HCT116 (cell line): ENCODE measurements around the gene ANKRD44. TPM values are rescaled to one million over a fixed set of nuclear protein-coding genes. Genes with fewer than 3 reads are reported as not detected.

Experiments used
- ATAC-seq: fragments of 200-7000 bp; cut with Tn5 transposase; 2 replicates; pipeline ENCODE4 v1.9.1; 2020; ENCODE audit warnings: mild to moderate bottlenecking, moderate library complexity
- BruUV-seq: library from RNA; stranded (reverse); fragments of 400-500 nt; replicated peaks from 2 replicates; lab custom pipeline; 2021; lab: Mats Ljungman, UMichigan
- CTCF ChIA-PET: fragments of 300-600 bp; sonication (Branson Sonifier 250); formaldehyde crosslinking; loops from one replicate; lab custom pipeline; 2021; ENCODE audit warnings: antibody characterized with exemption; lab: Charles Lee
- POLR2A ChIA-PET: fragments of 300-600, 350-600 bp; sonication (Branson Sonifier 250); formaldehyde crosslinking; loops from one replicate; lab custom pipeline; 2021; ENCODE audit warnings: antibody characterized with exemption; lab: Charles Lee
- RAD21 ChIA-PET, 2 experiments: fragments of 300-600 bp; sonication (Branson Sonifier 250); formaldehyde crosslinking; loops; one replicate each; lab custom pipeline; 2023; ENCODE audit warnings: low total read pairs in 2 of 2; ENCODE audit not compliant: uncharacterized antibody in 2 of 2, unreplicated experiment in 2 of 2, low non-redundant PET in 1 of 2; lab: Charles Lee
- DNase-seq: peaks from one replicate; pipeline ENCODE4 v3.0.0-alpha.2; 2010; ENCODE audit warnings: low read depth, low spot score
- H2AFZ ChIP-seq: fragments of 200-600 bp; shearing (Covaris generic), sonication (generic); 2 replicates; pipeline ENCODE4 v1.6.1; 2017; ENCODE audit warnings: low read depth, mixed run types, mixed read lengths, antibody characterized with exemption, low read length; ENCODE audit not compliant: poor library complexity, severe bottlenecking
- H3K27ac ChIP-seq: 2 replicates; pipeline ENCODE4 v1.5.1; 2012; ENCODE audit warnings: low read depth, low read length
- H3K27me3 ChIP-seq: fragments of 200-600 bp; sonication (generic); 2 replicates; pipeline ENCODE4 v1.6.1; 2016; ENCODE audit warnings: mixed run types, low read length, mixed read lengths; ENCODE audit not compliant: insufficient read depth
- H3K36me3 ChIP-seq, 2 experiments: fragments of 200-500 bp in 1 of 2; fragments of 200-600 bp in 1 of 2; sonication (Bioruptor generic) in 1 of 2; sonication (generic) in 1 of 2; 2 replicates each; pipeline versions ENCODE4 v1.5.1 to v1.6.1; 2014 to 2016; ENCODE audit warnings: low read length in 2 of 2, inconsistent platforms in 1 of 2, mixed read lengths in 1 of 2, mixed run types in 1 of 2; ENCODE audit not compliant: insufficient read depth in 2 of 2, control insufficient read depth in 1 of 2
- H3K4me1 ChIP-seq, 2 experiments: fragments of 200-600 bp in 1 of 2; sonication (generic) in 1 of 2; 2 replicates each; pipeline versions ENCODE4 v1.5.1 to v1.6.1; 2012 to 2017; ENCODE audit warnings: low read length in 2 of 2, inconsistent platforms in 1 of 2, mild to moderate bottlenecking in 1 of 2, mixed read lengths in 1 of 2, mixed run types in 1 of 2, moderate library complexity in 1 of 2; ENCODE audit not compliant: insufficient read depth in 2 of 2, control insufficient read depth in 1 of 2
- H3K4me2 ChIP-seq: fragments of 200-600 bp; sonication (generic); 2 replicates; pipeline ENCODE4 v1.6.1; 2017; ENCODE audit warnings: mixed run types, low read length, mixed read lengths
- H3K4me3 ChIP-seq, 2 experiments: fragments of 200-600 bp in 1 of 2; sonication (generic) in 1 of 2; replicated peaks in 1 of 2; 2 replicates each; pipeline ENCODE4 v1.5.1; 2011 to 2016; ENCODE audit warnings: low read length in 2 of 2, control low read depth in 1 of 2, low read depth in 1 of 2, mild to moderate bottlenecking in 1 of 2, mixed read lengths in 1 of 2, mixed run types in 1 of 2
- H3K79me2 ChIP-seq: fragments of 200-600 bp; sonication (generic); 2 replicates; pipeline ENCODE4 v1.6.1; 2017; ENCODE audit warnings: mild to moderate bottlenecking, mixed run types, low read length, moderate library complexity, mixed read lengths; ENCODE audit not compliant: insufficient read depth
- H3K9ac ChIP-seq: fragments of 200-600 bp; sonication (generic); 2 replicates; pipeline ENCODE4 v1.6.1; 2016; ENCODE audit warnings: low read length, mixed read lengths
- H3K9me2 ChIP-seq: fragments of 200-600 bp; sonication (generic), shearing (Covaris generic); 2 replicates; pipeline ENCODE4 v1.6.1; 2017; ENCODE audit warnings: mixed run types, mild to moderate bottlenecking, moderate library complexity; ENCODE audit not compliant: insufficient read depth
- H3K9me3 ChIP-seq, 2 experiments: fragments of 200-500 bp in 1 of 2; fragments of 200-600 bp in 1 of 2; sonication (Bioruptor generic) in 1 of 2; sonication (generic) in 1 of 2; 2 replicates each; pipeline ENCODE4 v1.6.1; 2014 to 2017; ENCODE audit warnings: low read length in 2 of 2, mixed read lengths in 2 of 2, inconsistent platforms in 1 of 2, low read depth in 1 of 2, mild to moderate bottlenecking in 1 of 2, mixed run types in 1 of 2, moderate library complexity in 1 of 2; ENCODE audit not compliant: control insufficient read depth in 1 of 2, insufficient read depth in 1 of 2
- H4K20me1 ChIP-seq: fragments of 200-600 bp; sonication (generic), shearing (Covaris generic); 2 replicates; pipeline ENCODE4 v1.6.1; 2017; ENCODE audit warnings: mixed run types, mild to moderate bottlenecking, moderate library complexity; ENCODE audit not compliant: insufficient read depth
- ATF3 ChIP-seq: IDR thresholded peaks from 2 replicates; pipeline ENCODE4 v1.6.1; 2012
- CEBPB ChIP-seq: IDR thresholded peaks from 2 replicates; pipeline ENCODE4 v1.6.1; 2012; ENCODE audit warnings: low read depth
- ELF1 ChIP-seq: IDR thresholded peaks from 2 replicates; pipeline ENCODE4 v1.6.1; 2012; ENCODE audit warnings: low read depth, borderline replicate concordance
- EZH2 ChIP-seq: fragments of 200-600 bp; sonication (generic); IDR thresholded peaks from 2 replicates; pipeline ENCODE4 v1.6.1; 2017; ENCODE audit warnings: antibody characterized with exemption, mixed run types
- FOSL1 ChIP-seq: IDR thresholded peaks from 2 replicates; pipeline ENCODE4 v1.6.1; 2012; ENCODE audit warnings: low read depth
- POLR2AphosphoS5 ChIP-seq: IDR thresholded peaks from 2 replicates; pipeline ENCODE4 v1.6.1; 2011; ENCODE audit warnings: mild to moderate bottlenecking, low read depth, low read length, moderate library complexity
- REST ChIP-seq: IDR thresholded peaks from 2 replicates; pipeline ENCODE4 v1.6.1; 2012; ENCODE audit warnings: low read depth
- SIN3A ChIP-seq: IDR thresholded peaks from 2 replicates; pipeline ENCODE4 v1.6.1; 2012; ENCODE audit warnings: low read depth
- SP1 ChIP-seq: IDR thresholded peaks from 2 replicates; pipeline ENCODE4 v1.6.1; 2012; ENCODE audit warnings: low read depth
- SRF ChIP-seq: IDR thresholded peaks from 2 replicates; pipeline ENCODE4 v1.6.1; 2012; ENCODE audit warnings: low read depth
- YY1 ChIP-seq: IDR thresholded peaks from 2 replicates; pipeline ENCODE4 v1.6.1; 2011; ENCODE audit warnings: low read length, low read depth, moderate library complexity, mild to moderate bottlenecking; ENCODE audit not compliant: insufficient replicate concordance; ENCODE audit errors: extremely low read depth
- ZFX ChIP-seq: fragments of 450-650 bp; IDR thresholded peaks from 2 replicates; pipeline ENCODE4 v1.6.1; 2017
- ZNF274 ChIP-seq: fragments of 200-500 bp; sonication (Bioruptor generic); IDR thresholded peaks from 2 replicates; pipeline ENCODE4 v1.6.1; 2014; ENCODE audit warnings: mild to moderate bottlenecking, low read depth, low read length, inconsistent platforms
- intact Hi-C: fragments of 100-400 bp; cut with micrococcal nuclease; formaldehyde crosslinking; loops from 2 replicates; pipeline ENCODE4 v1.10.0; 2022
- total RNA-seq: library from RNA; stranded (reverse); gene quantifications from one replicate; pipeline ENCODE4 v1.2.1, GENCODE V29; 2021; ENCODE audit not compliant: unreplicated experiment

ANKRD44 gene
- total RNA-seq, 1 experiment from 2014 or later = 2.7 TPM

GRCh38 chr2:197189426-197190099, 121.0 kb downstream of the ANKRD44 start:
- BruUV-seq = no TSS peak
- intact Hi-C loops = loop anchor here (5.0 kb wide), 1 partner anchor 588 kb away; no protein-coding TSS in a partner anchor
- ChIA-PET RAD21 (no interaction called here), CTCF (interaction anchor here (0.9 to 2.5 kb wide), 2 partner anchors 14 to 76 kb away, joined by 3 to 8 read pairs; no protein-coding TSS in a partner anchor), POLR2A (no interaction called here)
- Histone ChIP-seq H3K9ac (no peak overlapping the region), H3K9me3 (no peaks in the 10 kb centered on the region), H3K27me3 (no peaks in the 10 kb centered on the region), H4K20me1 (no peaks in the 10 kb centered on the region), H3K27ac (no peak overlapping the region), H3K4me1 (no peaks in the 10 kb centered on the region), H3K79me2 (no peaks in the 10 kb centered on the region), H3K9me2 (no peaks in the 10 kb centered on the region), H3K4me3 (no peak overlapping the region), H3K36me3 (no peaks in the 10 kb centered on the region), H3K4me2 (no peak overlapping the region), H2AFZ (no peak overlapping the region)
- DNase-seq (no peak), ATAC-seq (no peak)
- TF ChIP-seq ZNF274 = no peak
- no peak for TF ChIP-seq ATF3
- TF ChIP-seq CEBPB = no peak
- no peak for TF ChIP-seq POLR2AphosphoS5

- H4K20me1 ChIP-seq = no peaks in the 10 kb centered on the region
- CTCF ChIA-PET = no interaction called here
- no peaks in the 10 kb centered on the region for H3K36me3 ChIP-seq
- H3K4me3 ChIP-seq = no peak overlapping the region
- H3K9me3 ChIP-seq = no peaks in the 10 kb centered on the region
- no peaks in the 10 kb centered on the region for H3K27me3 ChIP-seq
- no peak for TF ChIP-seq ZFX
- TF ChIP-seq ELF1 = no peak
- no peak for TF ChIP-seq CEBPB
- no peak for TF ChIP-seq ATF3
- no peak for TF ChIP-seq YY1
- TF ChIP-seq EZH2 = no peak
- TF ChIP-seq FOSL1 = no peak
- TF ChIP-seq REST = no peak
- TF ChIP-seq SIN3A = no peak
- TF ChIP-seq SP1 = no peak
- no peak for TF ChIP-seq SRF
- TF ChIP-seq, all 23 proteins: peak for 0
- Histone ChIP-seq H3K4me1 (0 out of 4 replicates have a peak, but pooled peaks cover 0 to 5% of the 10 kb centered on the region in 2 experiments), H3K9ac (no peak overlapping the region), H2AFZ (no peak overlapping the region), H3K79me2 (no peaks in the 10 kb centered on the region), H3K9me2 (no peaks in the 10 kb centered on the region), H3K4me2 (no peak overlapping the region), H3K27ac (no peak overlapping the region)
- DNase-seq (no peak), ATAC-seq (no peak)
- BruUV-seq = no TSS peak
- POLR2A ChIA-PET = no interaction called here
- intact Hi-C loops = no loop called here
- RAD21 ChIA-PET = no interaction called here
These were observed 124.9 kb downstream of the ANKRD44 start for GRCh38 chr2:197185676-197186075.
